GM23338 (cell line): ENCODE results near the gene PHACTR2. TPM values are rescaled to one million over a fixed set of nuclear protein-coding genes. Genes with fewer than 3 reads are reported as not detected.
"Not testable (repeated sequence)": the region's sequence is repeated elsewhere in the genome, so short reads cannot be mapped to it uniquely, and the experiment has no call there.

Experiments used
- ATAC-seq: fragments of 200-7000 bp; cut with Tn5 transposase; 3 replicates; pipeline ENCODE4 v1.9.1; 2020
- DNase-seq: peaks from one replicate; pipeline ENCODE4 v3.0.0-alpha.2; 2015; ENCODE audit warnings: low spot score
- H2AFZ ChIP-seq: fragments of 200-600 bp; sonication (generic); 2 replicates; pipeline ENCODE4 v1.8.0; 2016; ENCODE audit warnings: antibody characterized with exemption, mild to moderate bottlenecking, moderate library complexity
- H3F3A ChIP-seq: fragments of 200-600 bp; sonication (generic); replicated peaks from 2 replicates; pipeline ENCODE4 v1.8.0; 2017; ENCODE audit warnings: antibody characterized with exemption, mixed run types, low read depth
- H3K27ac ChIP-seq: fragments of 200-600 bp; sonication (generic); 2 replicates; pipeline ENCODE4 v1.6.1; 2016; ENCODE audit warnings: low read depth
- H3K27me3 ChIP-seq: fragments of 200-600 bp; sonication (generic); 2 replicates; pipeline ENCODE4 v1.8.0; 2016; ENCODE audit warnings: mild to moderate bottlenecking, mixed run types, moderate library complexity; ENCODE audit not compliant: insufficient read depth
- H3K36me3 ChIP-seq: fragments of 200-600 bp; sonication (generic); 2 replicates; pipeline ENCODE4 v1.8.0; 2016; ENCODE audit warnings: mild to moderate bottlenecking; ENCODE audit not compliant: insufficient read depth
- H3K4me1 ChIP-seq: fragments of 200-600 bp; sonication (generic); 2 replicates; pipeline ENCODE4 v1.8.0; 2016; ENCODE audit warnings: mild to moderate bottlenecking, moderate library complexity; ENCODE audit not compliant: insufficient read depth
- H3K4me2 ChIP-seq: fragments of 200-600 bp; sonication (generic); 2 replicates; pipeline ENCODE4 v1.7.1; 2017; ENCODE audit warnings: mixed run types
- H3K4me3 ChIP-seq: fragments of 200-600 bp; sonication (generic); 2 replicates; pipeline ENCODE4 v1.6.1; 2016; ENCODE audit warnings: mixed run types
- H3K79me2 ChIP-seq: fragments of 200-600 bp; sonication (generic); replicated peaks from 2 replicates; pipeline ENCODE4 v1.8.0; 2017; ENCODE audit warnings: mild to moderate bottlenecking; ENCODE audit not compliant: insufficient read depth
- H3K9me2 ChIP-seq: fragments of 200-600 bp; sonication (generic); 2 replicates; pipeline ENCODE4 v1.8.0; 2017; ENCODE audit not compliant: insufficient read depth
- H4K20me1 ChIP-seq: fragments of 200-600 bp; sonication (generic); replicated peaks from 2 replicates; pipeline ENCODE4 v1.8.0; 2017; ENCODE audit warnings: mild to moderate bottlenecking; ENCODE audit not compliant: insufficient read depth
- H3K27ac Mint-ChIP-seq: 2 replicates; pipeline ENCODE4 v1.8.0; 2020; ENCODE audit warnings: inconsistent platforms, mild to moderate bottlenecking, moderate library complexity, mixed read lengths
- H3K27me3 Mint-ChIP-seq: 3 replicates; pipeline ENCODE4 v1.8.0; 2022; ENCODE audit warnings: low read depth, mild to moderate bottlenecking, moderate library complexity, mixed read lengths, inconsistent platforms; ENCODE audit not compliant: insufficient read depth, poor library complexity
- H3K36me3 Mint-ChIP-seq: 3 replicates; pipeline ENCODE4 v1.8.0; 2021; ENCODE audit warnings: low read depth, mild to moderate bottlenecking, inconsistent platforms, moderate library complexity, mixed read lengths
- H3K4me1 Mint-ChIP-seq: 3 replicates; pipeline ENCODE4 v1.8.0; 2020; ENCODE audit warnings: mild to moderate bottlenecking, inconsistent platforms, mixed read lengths
- H3K4me3 Mint-ChIP-seq: 3 replicates; pipeline ENCODE4 v1.8.0; 2021; ENCODE audit warnings: moderate library complexity, mild to moderate bottlenecking, inconsistent platforms, mixed read lengths
- H3K9me3 Mint-ChIP-seq: 3 replicates; pipeline ENCODE4 v1.8.0; 2020; ENCODE audit warnings: moderate library complexity, mild to moderate bottlenecking, inconsistent platforms, mixed read lengths
- CTCF ChIP-seq, 2 experiments: fragments of 200-600 bp in 1 of 2; sonication (generic) in 1 of 2; conservative IDR thresholded peaks; 2 replicates each; pipeline versions ENCODE4 v1.5.1 to v1.6.1; 2016 to 2017; ENCODE audit warnings: antibody characterized with exemption in 2 of 2, low read depth in 2 of 2, mild to moderate bottlenecking in 2 of 2, moderate library complexity in 1 of 2
- JUNB ChIP-seq: IDR thresholded peaks from one replicate; pipeline ENCODE4 v1.6.1; 2016; ENCODE audit warnings: antibody characterized with exemption; ENCODE audit not compliant: unreplicated experiment
- NANOG ChIP-seq: IDR thresholded peaks from 2 replicates; pipeline ENCODE4 v1.6.1; 2016; ENCODE audit warnings: antibody characterized with exemption, borderline replicate concordance
- REST ChIP-seq: IDR thresholded peaks from one replicate; pipeline ENCODE4 v1.6.1; 2018; ENCODE audit warnings: antibody characterized with exemption; ENCODE audit not compliant: unreplicated experiment
- ZNF331 ChIP-seq: fragments of 250-450 bp; sonication (Bioruptor Pico); IDR thresholded peaks from 2 replicates; pipeline ENCODE4 v1.5.0; 2020; ENCODE audit warnings: low read depth, mild to moderate bottlenecking, moderate library complexity
- polyA plus RNA-seq: library from polyadenylated mRNA; unstranded; fragments of >200 nt; fragmentation: Nextera tagmentation; extraction: Ambion mirVana; gene quantifications from 2 replicates; pipeline ENCODE4 v1.2.1, GENCODE V29; 2016
- total RNA-seq: library from RNA; depleted of rRNA; stranded (reverse); fragments of >200 nt; shearing (Covaris generic); gene quantifications from 2 replicates; pipeline ENCODE4 v1.2.3, GENCODE V29; 2014
- TF ChIP-seq, protein P1 (sequence below): IDR thresholded peaks from 2 replicates; pipeline ENCODE4 v1.6.1; 2016; ENCODE audit warnings: antibody characterized with exemption

Gene PHACTR2
- total and polyA plus RNA-seq, 2 experiments from 2014 or later = 67.7 to 105 TPM

DNA sequence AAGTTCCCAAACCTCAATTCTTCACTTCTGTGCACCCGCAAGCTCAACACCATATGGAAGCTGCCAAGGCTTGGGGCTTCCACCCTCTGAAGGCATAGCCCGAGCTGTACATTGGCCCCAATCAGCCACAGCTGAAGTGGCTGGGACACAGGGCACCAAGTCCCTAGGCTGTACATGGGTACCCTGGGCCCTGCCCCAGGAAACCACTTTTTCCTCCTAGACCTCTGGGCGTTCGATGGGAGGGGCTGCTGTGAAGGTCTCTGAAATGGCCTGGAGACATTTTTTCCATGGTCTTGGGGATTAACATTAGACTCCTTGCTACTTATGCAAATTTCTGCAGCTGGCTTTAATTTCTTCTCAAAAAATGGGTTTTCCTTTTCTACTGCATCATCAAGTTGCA, 195.8 kb downstream of the PHACTR2 start:
- H3K4me1 Mint-ChIP-seq, H3K9me2 ChIP-seq, H3K27ac ChIP-seq, H3K36me3 ChIP-seq, H3K27me3 Mint-ChIP-seq, H3K4me1 ChIP-seq, H3K27me3 ChIP-seq, H3K4me3 ChIP-seq, H2AFZ ChIP-seq, H3K4me2 ChIP-seq, H4K20me1 ChIP-seq, H3K79me2 ChIP-seq, H3F3A ChIP-seq, DNase-seq, ATAC-seq, H3K4me3 Mint-ChIP-seq, H3K27ac Mint-ChIP-seq: not testable (repeated sequence)
- H3K9me3 Mint-ChIP-seq = peaks cover 22% of the 10 kb centered on the region
- peaks cover 12% of the 10 kb centered on the region for H3K36me3 Mint-ChIP-seq

GRCh38 chr6:143874503-143874902, 196.7 kb downstream of the PHACTR2 start:
- peaks cover 12% of the 10 kb centered on the region for H3K36me3 Mint-ChIP-seq

GRCh38 chr6:143877584-143878271, 200.0 kb downstream of the PHACTR2 start:
- Histone ChIP-seq H3K79me2 (no peaks in the 10 kb centered on the region), H3K4me1 (no peaks in the 10 kb centered on the region), H3K4me2 (no peak overlapping the region), H2AFZ (no peak overlapping the region), H3K27ac (no peak overlapping the region), H3K27me3 (no peaks in the 10 kb centered on the region), H3F3A (no peaks in the 10 kb centered on the region), H3K4me3 (no peak overlapping the region), H4K20me1 (no peaks in the 10 kb centered on the region), H3K9me2 (peaks cover 5% of the 10 kb centered on the region), H3K36me3 (no peaks in the 10 kb centered on the region)
- no peak for ATAC-seq
- peaks cover 12% of the 10 kb centered on the region for H3K36me3 Mint-ChIP-seq
- no peak overlapping the region for H3K4me3 Mint-ChIP-seq
- H3K27ac Mint-ChIP-seq = no peak overlapping the region
- H3K9me3 Mint-ChIP-seq = peaks cover 22% of the 10 kb centered on the region
- H3K4me1 Mint-ChIP-seq = no peaks in the 10 kb centered on the region
- DNase-seq = no peak
- no peak for TF ChIP-seq CTCF (conservative IDR thresholded peaks at IDR 0.05; ENCODE audit: low read depth in 2 of 2)
- TF ChIP-seq NANOG = no peak
- TF ChIP-seq, protein P1, sequence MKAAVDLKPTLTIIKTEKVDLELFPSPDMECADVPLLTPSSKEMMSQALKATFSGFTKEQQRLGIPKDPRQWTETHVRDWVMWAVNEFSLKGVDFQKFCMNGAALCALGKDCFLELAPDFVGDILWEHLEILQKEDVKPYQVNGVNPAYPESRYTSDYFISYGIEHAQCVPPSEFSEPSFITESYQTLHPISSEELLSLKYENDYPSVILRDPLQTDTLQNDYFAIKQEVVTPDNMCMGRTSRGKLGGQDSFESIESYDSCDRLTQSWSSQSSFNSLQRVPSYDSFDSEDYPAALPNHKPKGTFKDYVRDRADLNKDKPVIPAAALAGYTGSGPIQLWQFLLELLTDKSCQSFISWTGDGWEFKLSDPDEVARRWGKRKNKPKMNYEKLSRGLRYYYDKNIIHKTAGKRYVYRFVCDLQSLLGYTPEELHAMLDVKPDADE = no peak
- TF ChIP-seq ZNF331 (CRISPR knock-in tag) = no peak
- no peak for TF ChIP-seq JUNB
- no peak for TF ChIP-seq REST
- H3K27me3 Mint-ChIP-seq = peaks cover 3% of the 10 kb centered on the region

More at GRCh38 chr6:143874503-143874902, 196.7 kb downstream of the PHACTR2 start:
- H3K4me1 ChIP-seq, H3K27me3 ChIP-seq, H3K4me2 ChIP-seq, H3K36me3 ChIP-seq, H3K27ac Mint-ChIP-seq, H3K4me3 ChIP-seq, H3K79me2 ChIP-seq, H3F3A ChIP-seq, H3K9me2 ChIP-seq, H3K4me3 Mint-ChIP-seq, H3K27me3 Mint-ChIP-seq, H3K27ac ChIP-seq, DNase-seq, H4K20me1 ChIP-seq, H3K4me1 Mint-ChIP-seq, H2AFZ ChIP-seq, ATAC-seq: not testable (repeated sequence)
- peaks cover 22% of the 10 kb centered on the region for H3K9me3 Mint-ChIP-seq
